DMS 273 (cell line): ENCODE measurements around the gene KLHL29.
"Not testable (repeated sequence)": the region's sequence is repeated elsewhere in the genome, so short reads cannot be mapped to it uniquely, and the experiment has no call there.

ENCODE experiments used
- DNase-seq: peaks from one replicate; lab custom pipeline; 2025; ENCODE audit not compliant: unreplicated experiment; lab: John Stamatoyannopoulos, UW

KLHL29 gene

DNA sequence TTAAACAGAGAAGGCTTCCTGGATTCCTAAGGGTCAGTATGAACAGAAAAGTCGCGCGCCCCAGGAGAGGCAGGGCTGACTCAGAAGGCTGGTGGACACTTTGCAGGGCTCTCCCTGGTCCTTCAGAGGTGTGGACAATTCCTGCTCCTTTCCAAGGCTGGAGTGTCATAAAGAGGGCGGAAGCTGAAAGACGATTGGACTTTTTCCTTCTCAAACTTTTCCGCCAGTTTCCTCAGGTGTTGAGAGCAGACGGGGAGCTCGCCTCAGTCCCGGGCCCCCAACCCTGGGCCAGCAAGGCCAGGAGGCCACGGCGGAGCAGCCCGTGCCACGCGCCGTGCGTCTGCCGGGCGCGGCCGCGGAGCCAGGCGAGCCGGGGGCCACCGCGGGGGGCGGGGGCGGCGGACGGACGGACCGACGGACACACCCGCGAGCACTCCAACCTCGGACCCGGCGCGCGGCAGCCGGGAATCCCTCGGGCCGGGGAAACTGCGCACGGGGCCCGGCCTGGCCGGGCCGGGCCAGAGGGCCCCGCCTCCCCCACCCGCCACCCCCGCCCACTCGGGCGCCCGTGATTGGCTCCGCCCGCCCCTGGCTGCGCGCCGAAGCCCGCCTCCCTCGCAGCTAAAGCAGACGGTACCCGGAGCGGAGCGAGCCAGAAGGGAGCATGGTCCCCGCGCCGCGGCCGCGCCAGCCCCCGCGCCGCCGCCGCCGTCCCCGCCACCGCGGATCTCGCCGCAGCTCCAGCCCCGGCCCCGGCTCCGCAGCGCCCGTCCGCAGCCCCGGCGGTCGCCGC, at the start of gene KLHL29:
KLHL29 (plus strand) TSS at position 629 of the 793 bp plus-strand sequence. CDS start 177,018 bp downstream, outside the sequence.
- peak; percentile 93 for DNase-seq

DNA sequence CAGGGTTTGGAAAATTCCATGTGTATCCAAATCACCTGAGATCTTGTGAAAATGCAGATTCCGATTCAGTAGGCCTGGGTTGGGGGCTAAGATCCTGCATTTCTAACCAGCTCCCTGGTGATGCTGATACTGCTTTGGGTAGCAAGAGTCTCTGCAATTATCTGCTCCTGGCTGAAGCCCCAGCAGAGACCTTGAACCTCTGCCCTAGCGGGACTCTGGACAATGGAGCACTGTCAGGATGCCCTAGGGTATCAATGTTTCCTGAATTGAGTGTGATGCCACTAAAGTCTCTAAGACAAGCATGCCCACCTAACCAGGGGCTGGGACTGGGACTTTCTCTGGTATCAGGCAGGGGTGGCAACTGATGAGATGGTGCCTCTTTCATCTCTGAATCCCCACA, 49.4 kb upstream of the KLHL29 start:
- no peak for DNase-seq

DNA sequence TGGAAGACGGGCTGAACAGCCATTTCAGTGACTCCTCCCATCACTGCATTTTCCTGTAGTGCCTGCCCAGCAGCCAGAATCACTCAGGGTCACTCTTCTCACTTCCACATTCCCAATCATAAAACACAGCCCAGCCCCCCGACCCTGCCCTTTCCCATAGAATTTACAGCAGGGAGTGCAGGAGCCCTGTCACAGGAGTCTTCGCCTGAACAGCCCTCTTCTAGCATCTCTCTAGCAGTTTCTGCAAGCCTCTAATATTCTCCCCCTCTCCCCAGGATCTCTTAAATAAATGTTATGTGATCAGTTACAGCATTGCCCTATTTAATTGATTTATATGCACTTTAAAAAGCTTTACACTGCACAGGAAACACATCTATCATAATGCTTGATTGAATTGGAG, 42.9 kb upstream of the KLHL29 start:
- DNase-seq = no peak

DNA sequence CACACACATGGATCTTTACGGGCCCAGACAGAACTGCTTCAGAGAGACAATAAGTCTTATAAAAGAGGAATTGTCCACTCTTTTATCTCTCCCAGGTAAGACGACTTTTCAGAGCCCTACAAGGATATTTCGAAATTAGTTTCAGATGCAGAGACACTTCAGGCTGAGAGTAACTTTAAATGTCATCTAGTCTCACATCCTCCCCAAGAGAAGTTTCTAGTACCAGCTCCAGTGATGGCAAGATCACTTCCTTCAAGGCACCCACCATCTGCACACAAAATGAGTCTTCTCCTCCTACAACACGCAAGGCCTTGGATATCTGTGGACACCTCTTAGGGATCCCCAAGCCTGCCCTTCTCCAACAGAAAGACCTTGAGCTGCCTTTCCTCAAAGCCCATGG, 39.0 kb upstream of the KLHL29 start:
- no peak for DNase-seq

DNA sequence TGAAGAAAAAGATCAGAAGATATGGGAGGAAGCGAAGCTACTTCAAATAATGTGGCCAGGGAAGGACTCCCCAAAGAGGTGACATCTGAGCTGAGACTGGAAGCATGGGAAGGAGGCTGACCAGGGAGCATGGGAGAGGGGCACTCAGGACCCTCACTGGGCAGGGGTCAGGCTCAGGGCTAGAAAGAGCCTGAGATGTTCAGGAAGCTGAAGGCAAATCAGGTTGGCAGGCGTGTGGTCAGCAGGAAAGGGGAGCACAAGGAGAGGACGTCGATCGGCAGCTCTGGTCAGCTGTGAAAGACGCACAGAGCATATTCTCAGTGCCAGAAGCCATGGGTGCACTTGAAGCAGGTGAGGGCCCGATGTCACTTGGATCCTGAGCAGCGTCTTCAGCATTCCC, 38.2 kb upstream of the KLHL29 start:
- no peak for DNase-seq

DNA sequence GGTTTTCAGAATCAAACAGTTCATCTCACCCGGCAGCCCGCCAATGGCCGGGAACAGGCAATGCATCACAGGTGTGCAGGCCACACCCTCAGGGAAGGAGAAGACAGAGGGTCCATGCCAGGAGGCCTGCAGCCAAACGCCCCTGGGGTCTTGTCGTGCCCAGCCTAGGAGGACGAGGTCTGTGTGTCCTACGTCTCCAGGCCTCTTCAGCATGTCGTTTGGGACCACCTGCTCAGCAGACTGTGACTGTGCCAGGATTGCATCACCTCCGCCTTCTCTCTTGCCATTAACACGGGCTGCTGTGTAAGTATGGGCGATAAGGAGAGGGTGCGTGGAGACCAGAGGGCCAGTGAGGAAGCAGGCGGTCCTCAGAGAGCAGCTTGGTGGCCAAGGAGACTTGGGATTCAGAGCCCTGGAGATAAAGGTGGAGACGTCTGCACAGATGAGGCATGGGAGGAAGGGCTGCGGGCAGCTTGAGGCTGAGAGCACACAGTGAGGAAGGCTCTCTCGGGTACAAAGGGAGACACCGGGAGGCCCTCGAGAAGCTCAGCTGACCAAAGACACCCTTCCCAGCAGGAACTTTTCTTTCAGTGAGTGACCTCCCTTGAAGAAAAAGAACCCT, 37.4 kb upstream of the KLHL29 start:
- no peak for DNase-seq

DNA sequence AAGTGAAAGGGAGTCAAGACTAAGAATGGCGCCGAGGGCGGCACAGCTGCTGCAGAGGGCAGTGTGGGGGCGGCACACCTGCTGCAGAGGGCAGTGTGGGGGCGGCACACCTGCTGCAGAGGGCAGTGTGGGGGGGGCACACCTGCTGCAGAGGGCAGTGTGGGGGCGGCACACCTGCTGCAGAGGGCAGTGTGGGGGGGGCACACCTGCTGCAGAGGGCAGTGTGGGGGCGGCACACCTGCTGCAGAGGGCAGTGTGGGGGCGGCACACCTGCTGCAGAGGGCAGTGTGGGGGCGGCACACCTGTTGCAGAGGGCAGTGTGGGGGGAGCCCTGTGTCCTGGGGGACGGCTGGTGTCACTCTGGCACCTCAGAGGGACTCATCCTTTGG, 36.9 kb upstream of the KLHL29 start:
- DNase-seq = not testable (repeated sequence)

DNA sequence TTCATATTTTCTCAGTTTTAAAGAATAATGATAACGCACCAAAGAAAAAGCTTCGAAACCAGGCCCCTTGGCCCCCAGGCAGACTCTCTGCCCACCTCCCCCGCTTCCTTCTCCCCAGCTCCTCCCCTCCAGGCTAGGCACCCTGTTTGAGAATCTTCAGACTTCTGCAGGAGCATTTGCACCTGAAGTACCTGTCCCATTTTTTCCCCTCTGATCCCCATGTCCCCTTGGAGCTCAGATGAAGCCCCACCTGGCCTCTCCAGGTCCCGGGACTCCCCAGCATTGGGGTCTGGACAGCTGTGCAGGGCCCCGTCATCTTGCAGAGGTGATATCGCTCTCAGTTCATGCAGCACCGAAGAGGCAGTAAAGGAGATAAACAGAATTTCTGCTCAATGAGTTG, 35.5 kb upstream of the KLHL29 start:
- DNase-seq = no peak

DNA sequence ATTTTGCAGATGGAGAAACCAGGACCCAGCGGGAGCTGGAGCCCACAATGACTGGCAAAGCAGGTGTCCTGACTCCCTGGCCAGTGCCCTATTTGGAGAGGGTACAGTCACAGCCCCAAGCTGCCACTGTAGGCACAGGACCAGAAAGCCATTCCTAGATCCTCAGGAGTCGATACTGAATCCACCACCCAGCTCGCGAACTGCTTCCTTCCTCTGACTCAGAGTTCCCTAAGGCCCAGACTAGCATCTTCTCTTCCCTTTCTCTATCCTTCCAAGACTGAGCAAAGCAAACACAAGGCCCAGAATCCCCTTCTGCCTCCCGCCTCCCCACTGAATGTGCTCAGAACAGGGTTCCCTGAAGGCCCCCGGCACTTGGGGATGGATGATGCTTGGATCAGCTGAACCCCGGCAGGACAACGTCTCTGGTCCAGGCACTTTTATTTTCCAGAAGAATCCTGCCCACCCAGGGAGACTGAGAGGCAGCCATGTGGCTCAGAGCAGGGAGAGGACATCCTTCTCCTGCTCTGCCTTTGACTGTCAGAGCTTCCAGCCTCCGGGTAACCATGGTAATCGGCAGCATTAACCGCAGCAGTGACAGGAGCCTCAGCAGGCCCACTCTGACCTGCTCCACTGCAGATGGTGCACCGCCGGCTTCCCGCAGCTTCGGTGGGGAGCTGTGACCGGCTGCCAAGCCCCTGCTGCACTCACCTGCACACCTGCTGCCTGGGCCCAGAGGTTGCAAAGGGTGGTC, 34.8 kb upstream of the KLHL29 start:
- peak; percentile 11 for DNase-seq

DNA sequence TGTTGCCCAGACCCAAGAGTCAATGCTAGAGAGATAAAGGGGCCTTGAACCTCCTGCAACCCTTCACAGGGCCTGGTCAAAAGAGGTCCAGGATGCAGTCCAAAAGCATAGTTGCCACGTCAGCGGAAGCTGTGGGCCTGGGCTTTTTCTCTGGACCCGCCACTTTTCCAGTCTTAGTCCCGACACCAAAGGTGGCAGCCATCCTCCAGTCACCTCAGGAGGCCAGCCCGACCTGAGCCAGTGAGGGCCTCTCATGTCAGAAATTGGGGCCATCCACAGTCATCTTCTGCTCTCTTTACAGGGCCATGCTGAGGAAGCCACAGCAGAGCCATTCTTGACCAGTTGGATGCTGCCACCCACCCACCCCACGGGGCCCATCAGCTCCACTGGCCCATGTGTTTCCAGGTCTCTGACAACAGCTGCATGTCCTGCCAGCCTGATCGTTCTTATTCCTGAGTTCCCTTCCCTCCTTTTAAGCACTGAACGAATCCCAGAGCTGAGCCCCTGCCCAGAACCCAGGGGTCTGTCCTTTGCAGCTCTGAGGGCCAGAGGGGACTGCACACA, 34.1 kb upstream of the KLHL29 start:
- no peak for DNase-seq

DNA sequence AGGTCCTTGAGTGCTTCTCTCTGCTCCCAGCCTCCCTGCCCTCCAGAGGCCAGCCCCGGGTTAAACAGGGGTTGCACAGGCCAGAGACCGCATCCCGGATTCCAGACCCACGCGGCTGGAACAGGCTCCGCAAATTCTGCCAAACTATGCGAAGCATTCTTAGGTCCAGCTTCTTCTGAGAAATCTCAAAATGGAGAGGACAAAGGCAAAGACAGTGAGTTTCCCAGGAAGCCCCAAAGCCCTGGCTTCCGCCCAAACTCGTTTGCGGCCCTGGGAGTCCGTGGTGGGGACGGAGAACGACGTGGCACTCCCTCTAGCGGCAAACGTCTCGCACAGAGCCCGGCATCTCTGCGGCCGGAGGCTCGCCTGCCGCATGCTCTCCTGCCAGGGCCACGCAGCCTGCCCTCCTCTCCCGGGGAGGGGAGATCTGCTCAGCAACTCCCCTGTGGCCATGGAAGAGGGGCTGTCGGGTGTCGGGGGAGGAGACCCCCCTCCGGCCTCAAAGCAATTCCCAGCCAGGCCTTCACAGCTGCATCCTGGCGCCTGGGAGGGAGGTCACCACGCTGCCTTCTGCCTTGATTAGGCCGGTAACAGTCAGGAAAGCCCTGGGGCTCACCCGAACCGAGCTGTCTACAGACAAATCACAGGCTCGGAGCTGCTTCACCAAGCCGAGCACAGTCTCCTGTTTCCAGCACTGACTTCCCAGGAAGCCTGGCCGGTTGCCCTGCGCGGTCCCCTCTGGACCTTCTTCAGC, 33.4 kb upstream of the KLHL29 start:
- DNase-seq = peak; percentile 93

DNA sequence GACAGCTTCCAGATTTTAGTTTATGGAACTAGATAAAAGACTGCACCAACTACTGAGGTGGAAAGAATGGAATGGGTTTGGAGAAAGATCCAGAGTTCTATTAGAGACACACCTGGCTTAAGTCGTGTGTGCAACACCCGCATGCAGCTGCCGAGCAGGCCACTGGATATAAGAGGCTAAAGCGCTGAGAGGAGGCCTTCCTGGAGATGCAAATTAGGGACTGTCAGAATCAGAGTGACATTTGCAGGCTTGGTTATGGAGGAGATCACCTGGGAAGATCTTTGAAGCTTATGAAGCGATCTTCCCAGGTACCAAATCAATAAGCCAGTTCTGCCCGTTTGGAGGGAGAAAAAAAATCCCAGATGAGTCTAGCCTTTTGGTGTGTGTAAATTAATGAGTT, 30.4 kb upstream of the KLHL29 start:
- no peak for DNase-seq

DNA sequence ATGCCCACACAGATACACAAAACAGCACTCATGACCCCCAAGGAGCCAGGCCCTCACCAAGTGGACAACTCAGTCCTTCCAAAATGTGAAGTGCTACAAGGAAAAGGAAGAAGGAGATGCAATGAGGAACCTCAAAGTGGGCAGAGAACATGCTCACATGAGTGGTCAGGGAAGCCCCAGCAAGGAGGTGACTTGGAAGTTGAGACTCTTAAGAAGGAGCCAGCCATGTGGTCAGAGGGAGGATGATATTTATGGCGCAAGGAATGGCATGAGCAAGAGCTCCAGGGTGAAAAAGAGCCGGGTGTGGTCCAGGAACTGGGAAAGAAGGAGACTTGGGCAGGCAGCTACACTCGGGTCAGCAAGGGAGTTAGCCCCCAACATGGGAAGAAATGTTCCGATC, 30.0 kb upstream of the KLHL29 start:
- DNase-seq = no peak

DNA sequence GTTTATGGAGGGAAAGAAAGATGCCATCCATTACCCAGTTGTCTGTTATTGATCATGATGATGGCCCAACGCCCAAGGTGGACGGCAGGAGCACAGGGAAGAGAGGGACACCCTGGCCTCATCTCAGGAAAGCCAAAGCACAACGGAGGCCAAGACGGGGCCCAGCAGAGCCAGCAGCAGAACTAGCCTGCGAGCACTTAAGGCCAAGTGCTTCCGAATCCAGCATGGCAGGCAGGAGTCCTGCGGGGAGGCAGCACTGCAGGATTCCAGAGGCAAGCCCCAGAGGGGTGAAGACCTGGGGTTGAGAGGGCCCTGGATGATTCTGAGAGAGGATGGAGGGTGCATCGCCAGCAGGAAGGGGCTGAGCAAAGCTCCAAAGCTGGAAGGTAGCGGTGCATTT, 28.3 kb upstream of the KLHL29 start:
- no peak for DNase-seq

DNA sequence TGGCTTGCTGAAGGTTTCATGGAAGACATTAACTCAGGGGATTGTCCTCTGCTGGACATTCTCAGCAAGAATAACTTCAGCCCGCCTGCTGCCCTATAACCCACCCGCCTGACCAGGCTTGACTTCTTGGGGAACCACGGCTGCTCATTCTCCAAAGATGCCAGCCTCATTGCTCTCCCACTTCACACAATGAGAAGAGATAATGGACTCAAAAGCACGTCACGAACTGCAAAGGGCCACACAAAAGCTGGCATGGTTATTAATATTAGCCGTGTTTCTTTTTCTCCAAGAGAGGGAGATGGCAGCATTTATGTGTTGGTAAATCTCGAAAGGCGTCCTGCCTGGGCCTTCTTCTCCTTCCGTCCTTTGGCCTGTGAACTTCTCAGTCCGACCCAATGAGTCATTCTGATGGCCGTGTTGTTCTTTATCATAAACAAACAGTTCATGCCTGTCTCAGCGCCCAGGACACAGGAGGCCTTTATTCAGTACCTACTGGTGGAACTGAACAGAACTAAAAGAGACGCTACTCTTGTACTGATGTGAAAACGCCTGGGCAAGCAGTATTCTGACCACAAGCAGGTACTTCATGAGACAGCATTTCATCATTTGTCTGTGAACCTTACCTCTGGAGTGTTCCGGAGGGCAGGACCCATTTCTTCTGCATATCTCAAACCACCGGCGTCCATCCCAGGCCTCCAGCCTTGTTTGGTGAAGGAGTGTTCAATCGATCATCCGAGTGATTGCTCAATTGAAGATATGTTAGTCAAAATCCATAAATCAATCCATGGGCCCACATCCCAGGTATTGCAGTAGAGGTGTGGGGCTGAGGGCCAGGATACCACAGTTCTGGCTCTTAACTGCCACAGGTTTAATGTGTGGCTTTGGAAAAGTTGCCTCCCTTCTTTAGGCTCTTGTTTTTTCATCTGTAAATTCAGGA, 25.1 kb upstream of the KLHL29 start:
- DNase-seq = no peak

DNA sequence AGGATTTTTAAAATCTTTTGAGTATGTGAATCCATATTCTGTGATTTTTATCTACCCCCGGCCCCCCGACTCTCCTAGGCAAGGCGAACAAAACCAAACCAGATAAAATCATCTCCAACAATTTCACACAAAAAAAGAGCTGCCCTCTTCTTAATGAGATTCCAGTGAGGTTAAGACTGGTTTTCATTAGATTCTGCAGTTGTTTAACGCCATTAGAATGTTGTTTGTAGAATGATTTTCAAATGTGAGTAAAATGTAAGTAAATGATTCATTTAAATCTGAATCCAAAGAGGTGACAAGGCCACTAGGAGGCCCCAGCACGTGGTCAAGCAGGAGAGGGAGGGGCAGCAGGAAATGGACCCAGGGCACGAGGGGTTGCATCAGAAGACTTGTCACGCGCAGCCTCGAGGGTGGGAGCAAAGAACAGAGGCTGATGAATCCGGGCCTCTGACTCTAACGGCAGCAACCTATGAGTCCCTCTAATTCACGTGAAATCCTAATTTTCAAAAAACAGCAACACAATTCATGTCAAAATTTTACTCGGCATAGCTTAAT, 24.3 kb upstream of the KLHL29 start:
- no peak for DNase-seq

DNA sequence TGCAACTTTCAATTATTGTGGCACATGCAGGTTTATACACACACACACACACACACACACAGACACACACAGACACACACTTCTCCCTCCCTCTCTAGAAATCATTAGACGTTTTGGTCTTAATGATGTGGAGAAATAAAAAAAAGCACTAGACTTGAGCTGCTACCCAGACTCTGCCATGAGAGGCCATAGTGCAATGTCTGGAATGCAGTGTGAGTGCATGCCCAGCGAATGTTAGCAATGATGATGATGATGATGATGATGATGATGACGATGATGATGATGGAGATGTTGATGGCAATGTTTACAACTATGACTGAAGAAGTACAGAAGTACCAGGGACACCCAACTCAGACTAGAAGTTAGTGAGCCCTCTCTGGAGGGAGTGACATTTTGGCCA, 23.8 kb upstream of the KLHL29 start:
- DNase-seq = no peak

DNA sequence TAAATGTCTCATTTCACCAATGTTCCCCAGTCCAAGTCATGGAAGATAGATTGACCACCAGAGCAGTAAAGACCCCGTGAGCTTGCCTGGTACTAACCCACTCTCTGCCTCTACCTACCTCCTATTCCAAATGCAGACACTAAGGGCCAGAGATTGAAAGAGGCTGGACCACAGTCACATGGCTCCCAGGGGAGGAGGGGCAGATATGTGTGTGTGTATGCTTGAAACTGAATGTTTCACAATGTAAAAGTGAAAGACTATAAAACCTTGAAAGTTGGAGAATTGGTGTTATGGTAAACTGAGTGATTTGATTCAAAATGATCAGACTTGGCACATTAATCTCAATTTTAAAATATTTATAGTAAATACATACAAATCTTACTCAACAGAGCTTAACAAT, 21.7 kb upstream of the KLHL29 start:
- DNase-seq = no peak

DNA sequence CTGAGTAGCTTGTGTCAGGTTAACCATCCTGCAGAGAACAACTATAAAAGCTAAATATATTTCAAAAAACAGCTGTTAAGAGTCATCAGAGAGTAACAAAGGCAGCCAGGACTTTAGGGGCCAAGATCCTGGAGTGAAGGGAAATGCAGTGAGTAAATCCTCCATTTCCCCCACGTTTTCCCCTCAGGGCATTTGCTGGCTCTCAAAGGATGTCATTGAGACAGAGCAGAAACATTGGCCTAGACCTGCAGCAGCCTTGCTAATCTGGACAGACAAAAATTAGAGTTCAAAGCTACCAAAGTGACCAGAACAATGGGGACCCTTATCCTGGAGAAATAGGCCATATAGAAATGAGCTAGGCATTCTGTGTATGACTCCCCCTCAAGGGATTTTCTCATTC, 21.1 kb upstream of the KLHL29 start:
- DNase-seq = no peak

DNA sequence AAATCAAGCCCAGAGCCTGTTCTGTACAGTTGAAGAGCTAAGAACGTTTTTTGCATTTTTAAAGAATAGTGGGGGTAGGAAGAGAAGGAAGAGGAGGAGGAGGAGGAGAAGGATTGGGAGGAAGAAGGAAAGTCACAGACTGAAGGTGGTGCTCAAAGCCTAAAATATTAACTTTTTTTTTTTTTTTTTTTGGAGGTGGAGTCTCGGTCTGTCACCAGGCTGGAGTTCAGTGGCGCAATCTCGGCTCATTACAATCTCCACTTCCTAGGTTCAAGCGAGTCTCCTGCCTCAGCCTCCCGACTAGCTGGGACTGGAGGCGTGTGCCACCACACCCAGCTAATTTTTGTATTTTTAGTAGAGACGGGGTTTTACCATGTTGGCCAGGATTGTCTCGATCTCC, 18.3 kb upstream of the KLHL29 start:
- DNase-seq = no peak
